ENCODE data around the gene LARP1. TPM values are rescaled to one million over a fixed set of nuclear protein-coding genes. Genes with fewer than 3 reads are reported as not detected.

LARP1 gene
- total and polyA plus RNA-seq, 9 of the 15 experiments (the other 6 are each of a cell fraction or from before 2014, with no cell fraction given): 22.6 to 300 (median 92.0) TPM

GRCh38 chr5:154840435-154841272, 85.5 kb downstream of the LARP1 start (continued):
- TF ChIP-seq CREB3L1 (IDR thresholded peaks at IDR 0.05; ENCODE audit: borderline replicate concordance, low read depth): no peak
- TF ChIP-seq NR2C2 (CRISPR knock-in tag; IDR thresholded peaks at IDR 0.05): no peak
- TF ChIP-seq NR2C2 (tag; IDR thresholded peaks at IDR 0.05): 0 out of 2 replicates have a peak, but pooled peaks have one; percentile 30
- TF ChIP-seq CC2D1A (IDR thresholded peaks at IDR 0.05): peak; percentile 67; the same call in 1 of the 2 replicates
- no peak for TF ChIP-seq HES1 (IDR thresholded peaks at IDR 0.05; ENCODE audit: low read depth)
- peak; percentile 94; the same call in 1 of the 2 replicates for TF ChIP-seq ARID3A (IDR thresholded peaks at IDR 0.05; ENCODE audit: borderline replicate concordance, low read depth, low read length)
- peak; percentile 65 for TF ChIP-seq SP1 (CRISPR knock-in tag; IDR thresholded peaks at IDR 0.05)
- TF ChIP-seq MEIS2 (IDR thresholded peaks at IDR 0.05; ENCODE audit: partially characterized antibody): peak; percentile 47
- peak in 1 of 2 experiments; percentile 35; a peak in 1 of 4 replicates for TF ChIP-seq MNT (conservative IDR thresholded peaks at IDR 0.05)
- TF ChIP-seq E4F1 (CRISPR knock-in tag; IDR thresholded peaks at IDR 0.05; ENCODE audit: borderline replicate concordance): no peak
- TF ChIP-seq RBM22 (IDR thresholded peaks at IDR 0.05; ENCODE audit: low read depth, low read length, poor library complexity, severe bottlenecking): no peak
- no peak for TF ChIP-seq ZNF77 (CRISPR knock-in tag; IDR thresholded peaks at IDR 0.05)
- TF ChIP-seq ETS1 (conservative IDR thresholded peaks at IDR 0.05; ENCODE audit: control insufficient read depth, low read depth, low read length): no peak
